Effector memory CD4-positive, alpha-beta T cell (primary cell): ENCODE measurements around the gene PRMT2.
"Not testable (repeated sequence)": the region's sequence is repeated elsewhere in the genome, so short reads cannot be mapped to it uniquely, and the experiment has no call there.

Source experiments
- DNase-seq, 3 donors: peaks; one replicate each; pipeline ENCODE4 v3.0.0-alpha.2; 2020
- H3K27ac ChIP-seq: 2 replicates; pipeline ENCODE4 v1.7.0; 2013; ENCODE audit warnings: mild to moderate bottlenecking, low read length, moderate library complexity; ENCODE audit not compliant: insufficient read depth, poor library complexity, severe bottlenecking
- H3K27me3 ChIP-seq: replicated peaks from 2 replicates; pipeline ENCODE4 v1.7.0; 2013; ENCODE audit warnings: mild to moderate bottlenecking, low read length; ENCODE audit not compliant: insufficient read depth, control insufficient read depth, poor library complexity, severe bottlenecking
- H3K36me3 ChIP-seq: 2 replicates; pipeline ENCODE4 v1.7.0; 2013; ENCODE audit warnings: mild to moderate bottlenecking, low read length, moderate library complexity; ENCODE audit not compliant: control insufficient read depth, insufficient read depth
- H3K4me1 ChIP-seq: 2 replicates; pipeline ENCODE4 v1.7.0; 2013; ENCODE audit warnings: low read length, mild to moderate bottlenecking; ENCODE audit not compliant: control insufficient read depth, insufficient read depth, poor library complexity, severe bottlenecking
- H3K4me3 ChIP-seq: 2 replicates; pipeline ENCODE4 v1.7.0; 2013; ENCODE audit warnings: low read length, low read depth, mild to moderate bottlenecking; ENCODE audit not compliant: insufficient read depth, poor library complexity, severe bottlenecking
- H3K9me3 ChIP-seq: 2 replicates; pipeline ENCODE4 v1.7.0; 2013; ENCODE audit warnings: mild to moderate bottlenecking, low read length, moderate library complexity; ENCODE audit not compliant: control insufficient read depth

PRMT2 gene

GRCh38 chr21:46626975-46627501 is 8.4 kb upstream of the PRMT2 start:
- no peaks in the 10 kb centered on the region for H3K36me3 ChIP-seq
- peak overlapping the region; percentile 39 for H3K27ac ChIP-seq
- peaks cover 11% of the 10 kb centered on the region for H3K4me1 ChIP-seq

GRCh38 chr21:46627726-46628125 is 7.7 kb upstream of the PRMT2 start:
- DNase-seq, result no peak
- Histone ChIP-seq H3K36me3 (no peaks in the 10 kb centered on the region), H3K27ac (no peak overlapping the region), H3K9me3 (no peaks in the 10 kb centered on the region), H3K4me3 (no peak overlapping the region), H3K4me1 (peaks cover 6% of the 10 kb centered on the region), H3K27me3 (no peaks in the 10 kb centered on the region)

More at GRCh38 chr21:46626975-46627501, 8.4 kb upstream of the PRMT2 start:
- no peak for DNase-seq
- Histone ChIP-seq H3K9me3 (no peaks in the 10 kb centered on the region), H3K4me3 (no peak overlapping the region), H3K27me3 (no peaks in the 10 kb centered on the region)

- H3K4me1 ChIP-seq, result peaks cover 10% of the 10 kb centered on the region
Observed at GRCh38 chr21:46628868-46629267, 6.6 kb upstream of the PRMT2 start.

GRCh38 chr21:46630915-46631314 is 4.6 kb upstream of the PRMT2 start:
- H3K4me3 ChIP-seq, H3K36me3 ChIP-seq, DNase-seq, H3K27ac ChIP-seq, H3K9me3 ChIP-seq, H3K27me3 ChIP-seq: not testable (repeated sequence)
- H3K4me1 ChIP-seq, result peaks cover 22% of the 10 kb centered on the region

More at GRCh38 chr21:46628868-46629267, 6.6 kb upstream of the PRMT2 start:
- Histone ChIP-seq H3K4me3 (no peak overlapping the region), H3K27ac (no peak overlapping the region), H3K36me3 (no peaks in the 10 kb centered on the region), H3K9me3 (no peaks in the 10 kb centered on the region), H3K27me3 (no peaks in the 10 kb centered on the region)
- DNase-seq, result no peak

- Histone ChIP-seq H3K36me3 (no peaks in the 10 kb centered on the region), H3K27ac (peak overlapping the region; percentile 35), H3K9me3 (no peaks in the 10 kb centered on the region), H3K4me3 (no peak overlapping the region), H3K27me3 (no peaks in the 10 kb centered on the region), H3K4me1 (peaks cover 27% of the 10 kb centered on the region)
- no peak for DNase-seq
Observed at GRCh38 chr21:46633566-46633965, 1.9 kb upstream of the PRMT2 start.

GRCh38 chr21:46634427-46634826 is 1.0 kb upstream of the PRMT2 start:
- no peaks in the 10 kb centered on the region for H3K36me3 ChIP-seq
- no peak for DNase-seq
- H3K9me3 ChIP-seq, result no peaks in the 10 kb centered on the region
- peaks cover 32% of the 10 kb centered on the region for H3K4me1 ChIP-seq
- peak overlapping the region; percentile 100 for H3K4me3 ChIP-seq
- H3K27me3 ChIP-seq, result no peaks in the 10 kb centered on the region
- peak overlapping the region; percentile 94 for H3K27ac ChIP-seq

GRCh38 chr21:46634966-46635323 is 529 bp upstream of the PRMT2 start:
- DNase-seq, result no peak

GRCh38 chr21:46636181-46636512 is 673 bp downstream of the PRMT2 start:
- Histone ChIP-seq H3K4me1 (peaks cover 32% of the 10 kb centered on the region), H3K27me3 (no peaks in the 10 kb centered on the region), H3K27ac (peak overlapping the region; percentile 94), H3K9me3 (no peaks in the 10 kb centered on the region), H3K36me3 (peaks cover 3% of the 10 kb centered on the region), H3K4me3 (peak overlapping the region; percentile 100)
- DNase-seq, result no peak

More at GRCh38 chr21:46634966-46635323, 529 bp upstream of the PRMT2 start:
- H3K27ac ChIP-seq, result peak overlapping the region; percentile 94
- peaks cover 32% of the 10 kb centered on the region for H3K4me1 ChIP-seq
- H3K9me3 ChIP-seq, result no peaks in the 10 kb centered on the region
- no peaks in the 10 kb centered on the region for H3K36me3 ChIP-seq
- H3K4me3 ChIP-seq, result peak overlapping the region; percentile 100
- no peaks in the 10 kb centered on the region for H3K27me3 ChIP-seq

- no peak for DNase-seq
- Histone ChIP-seq H3K4me3 (peak overlapping the region; percentile 100), H3K4me1 (peaks cover 32% of the 10 kb centered on the region), H3K9me3 (no peaks in the 10 kb centered on the region), H3K27me3 (no peaks in the 10 kb centered on the region), H3K36me3 (peaks cover 9% of the 10 kb centered on the region), H3K27ac (peak overlapping the region; percentile 15)
Observed at GRCh38 chr21:46636550-46637285, 1.2 kb downstream of the PRMT2 start.

GRCh38 chr21:46637952-46638746 is 2.7 kb downstream of the PRMT2 start:
- Histone ChIP-seq H3K27ac (peak overlapping the region; percentile 7), H3K4me3 (peak overlapping the region; percentile 7), H3K36me3 (peaks cover 18% of the 10 kb centered on the region), H3K4me1 (peaks cover 32% of the 10 kb centered on the region), H3K27me3 (no peaks in the 10 kb centered on the region), H3K9me3 (no peaks in the 10 kb centered on the region)
- no peak for DNase-seq
